Measurements from ENCODE around the gene TMEM225B. TPM values are rescaled to one million over a fixed set of nuclear protein-coding genes. Genes with fewer than 3 reads are reported as not detected.
A peak's percentile ranks its signal among the peaks of the same experiment; 100 is the strongest.

TMEM225B gene
- total and polyA plus RNA-seq, 12 donors, result 0.52 to 4.9 (median 1.9) TPM

- Histone ChIP-seq H3K27me3 (no peaks in the 10 kb centered on the region), H3K36me3 (replicated peaks in 1 of 2) (peaks cover 0 to 81% of the 10 kb centered on the region in 2 donors), H3K27ac (no peak overlapping the region), H3K4me3 (no peak overlapping the region), H3K4me1 (replicated peaks in 1 of 2) (peaks cover 12 to 18% of the 10 kb centered on the region in 2 donors), H3K9me3 (replicated peaks in 1 of 3) (no peaks in the 10 kb centered on the region)
- DNase-seq, result peak in 1 of 7 donors; percentile 37
- 78 to 82% (median 80%) methylated on average over 5 of the region's 5 CpGs for WGBS, 4 donors
- intact Hi-C loops (cut with DNase I), result no loop called here
- TF ChIP-seq CTCF (IDR thresholded peaks at IDR 0.05) (no peak), POLR2A (IDR thresholded peaks at IDR 0.05) (no peak)
Observed at GRCh38 chr7:99621271-99621670, 23.2 kb downstream of the TMEM225B start.

- intact Hi-C loops (cut with DNase I), result no loop called here
- WGBS, 4 donors, result 88 to 96% (median 90%) methylated on average over 10 of the region's 10 CpGs
Observed at GRCh38 chr7:99622596-99622995, 24.5 kb downstream of the TMEM225B start.

GRCh38 chr7:99623091-99623693 is 25.1 kb downstream of the TMEM225B start:
- H3K36me3 ChIP-seq (replicated peaks in 1 of 2), result peaks cover 0 to 99% of the 10 kb centered on the region in 2 donors
- no peak overlapping the region for H3K27ac ChIP-seq
- no peaks in the 10 kb centered on the region for H3K9me3 ChIP-seq (replicated peaks in 1 of 3)
- H3K4me3 ChIP-seq, result no peak overlapping the region
- no peaks in the 10 kb centered on the region for H3K27me3 ChIP-seq
- TF ChIP-seq CTCF (IDR thresholded peaks at IDR 0.05), result no peak
- TF ChIP-seq POLR2A (IDR thresholded peaks at IDR 0.05), result no peak
- WGBS, 4 donors, result 85 to 91% (median 88%) methylated on average over 6 to 7 of the region's 7 CpGs
- intact Hi-C loops (cut with DNase I), result no loop called here
- H3K4me1 ChIP-seq (replicated peaks in 1 of 2), result peaks cover 3 to 8% of the 10 kb centered on the region in 2 donors
- DNase-seq, result peak in 1 of 7 donors; percentile 27

More at GRCh38 chr7:99622596-99622995, 24.5 kb downstream of the TMEM225B start:
- H3K9me3 ChIP-seq (replicated peaks in 1 of 3), result no peaks in the 10 kb centered on the region
- H3K27ac ChIP-seq, result no peak overlapping the region
- peaks cover 0 to 94% of the 10 kb centered on the region in 2 donors for H3K36me3 ChIP-seq (replicated peaks in 1 of 2)
- TF ChIP-seq CTCF (IDR thresholded peaks at IDR 0.05) (no peak), POLR2A (IDR thresholded peaks at IDR 0.05) (no peak)
- H3K4me1 ChIP-seq (replicated peaks in 1 of 2), result peaks cover 9 to 14% of the 10 kb centered on the region in 2 donors
- DNase-seq, result peak in 1 of 7 donors; percentile 29
- no peaks in the 10 kb centered on the region for H3K27me3 ChIP-seq
- no peak overlapping the region for H3K4me3 ChIP-seq

- WGBS, 4 donors, result 89 to 93% (median 90%) methylated on average over 8 to 9 of the region's 9 CpGs
- H3K36me3 ChIP-seq (replicated peaks in 1 of 2), result peaks cover 0 to 99% of the 10 kb centered on the region in 2 donors
- TF ChIP-seq POLR2A (IDR thresholded peaks at IDR 0.05) (no peak), CTCF (IDR thresholded peaks at IDR 0.05) (no peak)
Observed at GRCh38 chr7:99623702-99624447, 25.8 kb downstream of the TMEM225B start.

More at GRCh38 chr7:99623702-99624447, 25.8 kb downstream of the TMEM225B start:
- Histone ChIP-seq H3K27me3 (no peaks in the 10 kb centered on the region), H3K27ac (no peak overlapping the region), H3K4me1 (replicated peaks in 1 of 2) (peaks cover 0 to 1% of the 10 kb centered on the region in 2 donors), H3K4me3 (no peak overlapping the region), H3K9me3 (replicated peaks in 1 of 3) (no peaks in the 10 kb centered on the region)
- peak in 1 of 7 donors; percentile 45 for DNase-seq
- intact Hi-C loops (cut with DNase I), result no loop called here
